Keratinocyte (primary cell): ENCODE data around the gene MICAL2.

ENCODE experiments used
- CTCF ChIP-seq, 3 experiments: IDR thresholded peaks in 1 of 3; conservative IDR thresholded peaks in 1 of 3; optimal IDR thresholded peaks in 1 of 3; 2 replicates in 2 of 3; 3 replicates in 1 of 3; pipeline versions ENCODE3 to v1.5.1; 2011; ENCODE audit warnings: low read length in 3 of 3, mild to moderate bottlenecking in 3 of 3, moderate library complexity in 2 of 3, control low read depth in 1 of 3, inconsistent platforms in 1 of 3; ENCODE audit not compliant: insufficient read depth in 2 of 3; ENCODE audit errors: extremely low read depth in 1 of 3
- EZH2 ChIP-seq: IDR thresholded peaks from one replicate; pipeline ENCODE4 v1.6.1; 2012; ENCODE audit warnings: inconsistent platforms, mild to moderate bottlenecking, low read length, moderate library complexity

GRCh38 chr11:12179531-12179930, 69.1 kb downstream of the MICAL2 start:
- no peak for TF ChIP-seq CTCF (optimal IDR thresholded peaks at IDR 0.05 in 1 of 3, IDR thresholded peaks at IDR 0.05 in 1 of 3, conservative IDR thresholded peaks at IDR 0.05 in 1 of 3; ENCODE audit: extremely low read depth in 1 of 3, insufficient read depth in 2 of 3, low read length in 3 of 3)
- TF ChIP-seq EZH2, result no peak
